NB4 (cell line): ENCODE measurements around the gene FLOT2.
A peak's percentile ranks its signal among the peaks of the same experiment; 100 is the strongest.

Experiments used
- DNase-seq: peaks from one replicate; pipeline ENCODE4 v3.0.0; 2010; ENCODE audit warnings: low read depth
- H3K4me3 ChIP-seq: one replicate; pipeline ENCODE4 v1.5.1; 2011; ENCODE audit warnings: mild to moderate bottlenecking, low read depth, low read length, moderate library complexity
- CTCF ChIP-seq: IDR thresholded peaks from one replicate; pipeline ENCODE4 v1.5.1; 2012; ENCODE audit warnings: low read depth, low read length
- MYC ChIP-seq: IDR thresholded peaks from 2 replicates; pipeline ENCODE4 v1.6.1; 2011; ENCODE audit warnings: low read depth, low read length
- POLR2A ChIP-seq: IDR thresholded peaks from 2 replicates; pipeline ENCODE4 v1.6.1; 2011; ENCODE audit warnings: mild to moderate bottlenecking; ENCODE audit not compliant: insufficient read length; ENCODE audit errors: extremely low read depth
- TF ChIP-seq, protein P1 (sequence below): IDR thresholded peaks from 2 replicates; pipeline ENCODE4 v1.6.1; 2011; ENCODE audit warnings: low read depth, low read length

FLOT2 gene

GRCh38 chr17:28875848-28876550 lies 21.5 kb downstream of the FLOT2 start:
- no peak overlapping the region for H3K4me3 ChIP-seq
- no peak for DNase-seq
- no peak for TF ChIP-seq CTCF
- TF ChIP-seq, protein P1, sequence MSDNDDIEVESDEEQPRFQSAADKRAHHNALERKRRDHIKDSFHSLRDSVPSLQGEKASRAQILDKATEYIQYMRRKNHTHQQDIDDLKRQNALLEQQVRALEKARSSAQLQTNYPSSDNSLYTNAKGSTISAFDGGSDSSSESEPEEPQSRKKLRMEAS = no peak

DNA sequence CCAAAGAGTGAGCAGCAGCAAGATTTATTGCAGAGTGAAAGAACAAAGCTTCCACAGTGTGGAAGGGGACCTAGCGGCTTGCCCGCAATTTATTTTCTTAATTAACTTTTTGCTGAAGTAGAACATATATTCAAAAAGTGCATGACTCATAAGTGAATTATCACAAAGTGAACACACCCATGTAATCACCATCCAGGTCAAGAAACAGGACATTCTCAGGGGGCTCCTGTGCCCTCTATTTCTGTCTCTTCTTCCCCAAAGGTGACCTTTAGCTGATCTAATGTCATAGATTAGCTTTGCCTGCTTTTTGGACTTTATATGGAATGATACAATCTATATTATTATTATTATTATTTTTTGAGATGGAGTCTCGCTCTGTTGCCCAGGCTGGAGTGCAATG lies 22.8 kb downstream of the FLOT2 start:
- no peak for TF ChIP-seq MYC
- H3K4me3 ChIP-seq = no peak overlapping the region
- no peak for DNase-seq

DNA sequence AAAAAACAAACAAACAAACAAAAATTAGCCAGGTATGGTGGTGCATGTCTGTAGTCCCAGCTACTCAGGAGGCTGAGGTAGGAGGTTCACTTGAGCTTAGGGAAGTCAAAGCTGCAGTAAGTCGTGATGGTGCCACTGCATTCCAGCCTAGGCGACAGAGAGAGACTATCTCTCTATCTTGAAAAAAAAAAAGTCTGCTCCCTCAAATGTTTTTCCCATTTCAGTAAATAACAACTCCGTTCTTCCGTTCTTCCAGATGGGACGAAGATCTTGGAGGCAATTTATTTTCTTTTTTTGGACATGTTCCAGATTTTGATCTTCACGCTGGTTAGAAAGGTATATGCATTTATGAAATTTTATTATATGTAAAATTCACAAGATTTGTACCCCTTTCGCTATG lies 23.7 kb downstream of the FLOT2 start:
- DNase-seq = no peak
- TF ChIP-seq CTCF = no peak
- TF ChIP-seq POLR2A = no peak
- no peak for TF ChIP-seq MYC
- TF ChIP-seq, protein P1 = no peak
- no peak overlapping the region for H3K4me3 ChIP-seq

GRCh38 chr17:28871056-28871579 lies 26.4 kb downstream of the FLOT2 start:
- no peak for DNase-seq
- H3K4me3 ChIP-seq = no peak overlapping the region
- TF ChIP-seq MYC (no peak), CTCF (no peak), POLR2A (no peak)
- TF ChIP-seq, protein P1 = no peak

GRCh38 chr17:28867276-28867675 lies 30.3 kb downstream of the FLOT2 start:
- no peak for TF ChIP-seq MYC
- TF ChIP-seq, protein P1 = no peak
- no peak for TF ChIP-seq CTCF
- no peak for TF ChIP-seq POLR2A
- no peak overlapping the region for H3K4me3 ChIP-seq
- no peak for DNase-seq

- TF ChIP-seq POLR2A (no peak), MYC (no peak), CTCF (no peak)
- TF ChIP-seq, protein P1 = no peak
- DNase-seq = peak; percentile 55
- H3K4me3 ChIP-seq = no peak overlapping the region
Observed at GRCh38 chr17:28865946-28866752, 31.4 kb downstream of the FLOT2 start.
